Superior temporal gyrus (tissue), 1 donor: ENCODE results near the gene BCL6B.

Experiments used
- DNase-seq: peaks from one replicate; pipeline ENCODE4 v3.0.0-alpha.2; 2016; ENCODE audit errors: extremely low spot score

Gene BCL6B

GRCh38 chr17:7060165-7060891, 37.5 kb downstream of the BCL6B start:
- no peak for DNase-seq

- no peak for DNase-seq
These were observed 40.8 kb downstream of the BCL6B start for GRCh38 chr17:7063518-7064094.

- DNase-seq: no peak
These were observed 41.4 kb downstream of the BCL6B start for GRCh38 chr17:7064261-7064660.

DNA sequence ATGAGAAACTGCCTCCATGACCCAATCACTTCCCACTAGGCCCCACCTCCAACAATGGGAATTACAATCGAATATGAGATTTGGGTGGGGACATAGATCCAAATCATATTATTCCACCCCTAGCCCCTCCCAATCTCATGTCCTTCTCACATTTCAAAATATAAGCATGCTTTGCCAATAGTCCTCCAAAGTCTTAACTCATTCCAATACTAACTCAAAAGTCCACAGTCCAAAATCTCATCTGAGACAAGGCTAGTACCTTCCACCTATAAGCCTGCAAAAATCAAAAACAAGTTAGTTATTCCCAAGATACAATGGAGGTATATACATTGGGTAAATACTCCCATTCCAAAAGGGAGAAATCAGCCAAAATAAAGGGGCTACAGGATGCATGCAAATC, 44.3 kb downstream of the BCL6B start:
- no peak for DNase-seq

DNA sequence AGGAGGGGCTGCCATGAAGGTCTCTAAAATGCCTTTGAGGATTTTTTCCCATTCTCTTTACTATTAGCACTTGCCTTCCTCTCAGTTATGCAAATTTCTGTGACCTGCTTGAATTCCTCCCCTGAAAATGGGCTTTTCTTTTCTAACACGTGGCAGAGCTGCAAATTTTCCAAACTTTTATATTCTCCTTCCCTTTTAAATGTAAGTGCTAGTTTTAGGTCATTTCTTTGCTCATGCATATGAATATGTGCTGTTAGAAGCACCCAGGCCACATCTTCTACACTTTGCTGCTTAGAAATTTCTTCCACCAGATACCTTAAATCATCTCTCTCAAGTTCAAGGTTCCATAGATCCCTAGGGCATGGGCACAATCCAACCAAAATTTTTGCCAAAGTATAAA, 45.4 kb downstream of the BCL6B start:
- no peak for DNase-seq

GRCh38 chr17:7070712-7071111, 47.9 kb downstream of the BCL6B start:
- DNase-seq: no peak

DNA sequence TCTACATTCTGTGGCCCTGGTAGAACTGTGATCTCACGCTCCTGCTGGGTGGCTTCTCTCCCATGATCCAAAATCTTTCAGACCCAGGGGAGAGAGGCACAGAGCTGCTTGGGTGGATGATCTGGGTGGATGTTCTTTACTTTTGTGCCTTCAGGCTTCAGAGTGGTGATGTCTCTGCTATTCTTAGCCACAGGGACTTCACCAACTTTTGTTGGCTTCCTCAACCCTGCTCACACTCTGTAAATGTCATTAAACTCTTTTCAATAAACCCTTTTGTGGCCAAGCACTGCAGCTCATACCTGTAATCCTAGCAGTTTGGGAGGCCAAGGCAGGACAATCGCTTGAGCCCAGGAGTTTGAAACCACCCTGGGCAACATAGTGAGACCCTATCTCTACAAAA, 49.6 kb downstream of the BCL6B start:
- no peak for DNase-seq

- no peak for DNase-seq
These were observed 52.1 kb downstream of the BCL6B start for GRCh38 chr17:7074931-7075330.

GRCh38 chr17:7077911-7078546, 55.2 kb downstream of the BCL6B start:
- no peak for DNase-seq

DNA sequence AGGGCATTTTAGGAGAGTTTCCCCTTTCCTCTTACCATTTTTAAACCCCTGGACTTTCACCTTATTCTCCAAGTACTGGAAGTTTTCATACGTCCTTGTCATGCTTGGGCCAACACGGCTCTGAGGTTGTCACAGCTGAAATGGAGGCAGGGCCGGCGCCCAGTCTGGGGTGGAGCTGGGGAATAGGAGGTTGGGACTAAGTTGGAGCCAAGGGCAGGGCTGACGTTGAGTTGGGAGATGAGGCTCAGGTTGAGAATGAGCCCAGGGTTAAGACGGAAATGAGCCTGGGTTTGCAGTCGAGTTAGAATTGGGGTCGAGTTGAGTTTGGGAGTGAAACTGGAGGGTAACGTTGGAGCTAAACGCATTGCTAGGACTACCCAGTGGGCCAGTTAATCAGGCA, 55.9 kb downstream of the BCL6B start:
- DNase-seq: no peak
